GM19351 (cell line): ENCODE results near the gene PLXNA4.

Experiments
- ATAC-seq: cut with Tn5 transposase; IDR thresholded peaks from one replicate; pipeline ENCODE4 v1.9.1; 2021; ENCODE audit warnings: mild to moderate bottlenecking, moderate library complexity; ENCODE audit not compliant: unreplicated experiment

Gene PLXNA4

GRCh38 chr7:132286836-132287235, 289.4 kb downstream of the PLXNA4 start:
- no peak for ATAC-seq

GRCh38 chr7:132280335-132280734, 295.9 kb downstream of the PLXNA4 start:
- no peak for ATAC-seq

- no peak for ATAC-seq
These were observed 296.6 kb downstream of the PLXNA4 start for GRCh38 chr7:132279718-132280117.

GRCh38 chr7:132276976-132277725, 299.1 kb downstream of the PLXNA4 start:
- ATAC-seq: no peak

- no peak for ATAC-seq
These were observed 300.0 kb downstream of the PLXNA4 start for GRCh38 chr7:132276234-132276630.

GRCh38 chr7:132275416-132276233, 300.6 kb downstream of the PLXNA4 start:
- ATAC-seq: no peak

- no peak for ATAC-seq
These were observed 303.4 kb downstream of the PLXNA4 start for GRCh38 chr7:132272763-132273371.

- ATAC-seq: no peak
These were observed 305.8 kb downstream of the PLXNA4 start for GRCh38 chr7:132270517-132270916.

- ATAC-seq: no peak
These were observed 306.6 kb downstream of the PLXNA4 start for GRCh38 chr7:132269718-132270117.

- ATAC-seq: no peak
These were observed 313.1 kb downstream of the PLXNA4 start for GRCh38 chr7:132263151-132263550.

GRCh38 chr7:132262160-132262470, 314.2 kb downstream of the PLXNA4 start:
- ATAC-seq: no peak

GRCh38 chr7:132261327-132262159, 314.7 kb downstream of the PLXNA4 start:
- no peak for ATAC-seq

- no peak for ATAC-seq
These were observed 318.0 kb downstream of the PLXNA4 start for GRCh38 chr7:132258231-132258630.

- no peak for ATAC-seq
These were observed 319.0 kb downstream of the PLXNA4 start for GRCh38 chr7:132257253-132257652.

GRCh38 chr7:132256721-132257212, 319.5 kb downstream of the PLXNA4 start:
- ATAC-seq: no peak

- ATAC-seq: no peak
These were observed 320.4 kb downstream of the PLXNA4 start for GRCh38 chr7:132255898-132256297.

- no peak for ATAC-seq
These were observed 321.0 kb downstream of the PLXNA4 start for GRCh38 chr7:132255115-132255797.

GRCh38 chr7:132254455-132254854, 321.8 kb downstream of the PLXNA4 start:
- no peak for ATAC-seq

- no peak for ATAC-seq
These were observed 323.5 kb downstream of the PLXNA4 start for GRCh38 chr7:132252793-132253100.

- no peak for ATAC-seq
These were observed 325.0 kb downstream of the PLXNA4 start for GRCh38 chr7:132251327-132251659.
